Type B pancreatic cell (in vitro differentiated cells): ENCODE data around the gene PEX11A. TPM values are rescaled to one million over a fixed set of nuclear protein-coding genes. Genes with fewer than 3 reads are reported as not detected.

Source experiments
- DNase-seq: peaks from one replicate; pipeline ENCODE4 v3.0.0; 2021; ENCODE audit warnings: mixed read lengths; ENCODE audit not compliant: unreplicated experiment; ENCODE audit errors: extremely low spot score
- H3K27ac Mint-ChIP-seq: 2 replicates; pipeline ENCODE4 v1.8.0; 2021; ENCODE audit warnings: mild to moderate bottlenecking, mixed read lengths
- H3K27me3 Mint-ChIP-seq: 2 replicates; pipeline ENCODE4 v1.8.0; 2021; ENCODE audit warnings: mixed read lengths
- H3K36me3 Mint-ChIP-seq: 2 replicates; pipeline ENCODE4 v1.8.0; 2021; ENCODE audit warnings: mixed read lengths
- H3K4me1 Mint-ChIP-seq: one replicate; pipeline ENCODE4 v1.8.0; 2021; ENCODE audit warnings: mixed read lengths; ENCODE audit not compliant: unreplicated experiment
- H3K4me3 Mint-ChIP-seq: 2 replicates; pipeline ENCODE4 v1.8.0; 2021; ENCODE audit warnings: mild to moderate bottlenecking, mixed read lengths
- H3K9me3 Mint-ChIP-seq: 2 replicates; pipeline ENCODE4 v1.8.0; 2021; ENCODE audit warnings: mixed read lengths
- total RNA-seq: library from RNA; stranded (reverse); gene quantifications from 2 replicates; pipeline ENCODE4 v1.2.1, GENCODE V29; 2021; ENCODE audit warnings: low replicate concordance
- TF ChIP-seq, protein P1 (sequence below): fragments of 200-600 bp; sonication (generic); conservative IDR thresholded peaks from 2 replicates; pipeline ENCODE4 v1.5.0; 2021; ENCODE audit warnings: antibody characterized with exemption, mild to moderate bottlenecking

The PEX11A gene
- total RNA-seq, 1 donor from 2014 or later: 8.5 TPM

DNA sequence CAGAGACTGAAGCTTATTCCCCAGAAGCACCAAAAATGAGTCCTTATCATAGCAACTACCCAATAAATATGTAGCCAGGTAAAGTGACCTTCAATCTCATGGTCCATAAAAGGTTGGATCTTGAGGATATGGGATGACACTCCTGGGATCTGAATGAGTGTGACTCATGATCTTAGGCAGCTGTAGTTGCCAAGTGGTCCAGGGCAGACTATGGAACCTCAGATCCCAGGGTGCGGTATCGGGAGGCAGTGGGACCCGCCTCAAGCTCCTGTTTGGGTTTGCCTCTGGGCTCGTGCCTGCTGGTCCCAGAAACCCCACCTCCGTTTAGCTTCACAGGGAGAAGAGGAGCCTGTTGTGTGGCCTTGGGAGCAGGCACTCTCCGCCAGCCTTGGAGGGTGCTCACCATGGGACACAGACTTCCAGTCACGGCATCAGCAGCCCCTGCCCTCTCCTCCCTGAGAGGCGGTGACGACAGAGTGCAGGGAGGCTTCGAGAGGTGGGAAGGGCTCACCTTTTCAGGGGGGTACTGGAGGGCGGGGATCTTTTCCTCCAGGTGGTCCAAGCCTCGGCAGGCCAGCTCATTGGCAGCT lies 19.5 kb downstream of the PEX11A start:
- no peak overlapping the region for H3K27ac Mint-ChIP-seq
- TF ChIP-seq, protein P1, sequence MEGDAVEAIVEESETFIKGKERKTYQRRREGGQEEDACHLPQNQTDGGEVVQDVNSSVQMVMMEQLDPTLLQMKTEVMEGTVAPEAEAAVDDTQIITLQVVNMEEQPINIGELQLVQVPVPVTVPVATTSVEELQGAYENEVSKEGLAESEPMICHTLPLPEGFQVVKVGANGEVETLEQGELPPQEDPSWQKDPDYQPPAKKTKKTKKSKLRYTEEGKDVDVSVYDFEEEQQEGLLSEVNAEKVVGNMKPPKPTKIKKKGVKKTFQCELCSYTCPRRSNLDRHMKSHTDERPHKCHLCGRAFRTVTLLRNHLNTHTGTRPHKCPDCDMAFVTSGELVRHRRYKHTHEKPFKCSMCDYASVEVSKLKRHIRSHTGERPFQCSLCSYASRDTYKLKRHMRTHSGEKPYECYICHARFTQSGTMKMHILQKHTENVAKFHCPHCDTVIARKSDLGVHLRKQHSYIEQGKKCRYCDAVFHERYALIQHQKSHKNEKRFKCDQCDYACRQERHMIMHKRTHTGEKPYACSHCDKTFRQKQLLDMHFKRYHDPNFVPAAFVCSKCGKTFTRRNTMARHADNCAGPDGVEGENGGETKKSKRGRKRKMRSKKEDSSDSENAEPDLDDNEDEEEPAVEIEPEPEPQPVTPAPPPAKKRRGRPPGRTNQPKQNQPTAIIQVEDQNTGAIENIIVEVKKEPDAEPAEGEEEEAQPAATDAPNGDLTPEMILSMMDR: no peak
- DNase-seq: no peak
- no peak overlapping the region for H3K4me3 Mint-ChIP-seq
- H3K9me3 Mint-ChIP-seq: no peaks in the 10 kb centered on the region
- H3K27me3 Mint-ChIP-seq: peaks cover 13% of the 10 kb centered on the region
- H3K4me1 Mint-ChIP-seq: no peaks in the 10 kb centered on the region
- H3K36me3 Mint-ChIP-seq: no peaks in the 10 kb centered on the region

DNA sequence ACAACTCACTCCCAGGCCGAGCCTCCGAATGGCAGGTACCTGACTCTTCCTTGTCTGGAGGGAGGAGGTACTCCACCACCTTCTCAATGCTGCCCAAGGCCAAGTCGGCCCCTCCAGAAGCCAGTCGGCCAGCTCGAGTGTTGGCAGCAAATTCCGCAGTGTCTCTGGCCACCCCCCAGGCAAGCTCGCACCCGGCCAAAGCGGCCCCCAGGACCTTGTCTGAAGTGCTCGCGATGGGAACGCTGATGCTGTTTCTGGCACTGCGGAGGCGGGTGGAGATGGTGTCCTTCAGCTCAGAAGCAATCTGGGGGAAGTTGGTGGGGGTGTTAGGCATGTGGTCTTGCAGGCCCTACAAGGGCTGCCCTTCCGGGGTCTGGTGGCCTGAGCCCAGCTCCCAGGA lies 20.6 kb downstream of the PEX11A start:
- Mint-ChIP-seq H3K27me3 (peaks cover 13% of the 10 kb centered on the region), H3K4me1 (peaks cover 2% of the 10 kb centered on the region), H3K27ac (no peak overlapping the region), H3K4me3 (no peak overlapping the region), H3K9me3 (no peaks in the 10 kb centered on the region), H3K36me3 (no peaks in the 10 kb centered on the region)
- TF ChIP-seq, protein P1: no peak
- no peak for DNase-seq

DNA sequence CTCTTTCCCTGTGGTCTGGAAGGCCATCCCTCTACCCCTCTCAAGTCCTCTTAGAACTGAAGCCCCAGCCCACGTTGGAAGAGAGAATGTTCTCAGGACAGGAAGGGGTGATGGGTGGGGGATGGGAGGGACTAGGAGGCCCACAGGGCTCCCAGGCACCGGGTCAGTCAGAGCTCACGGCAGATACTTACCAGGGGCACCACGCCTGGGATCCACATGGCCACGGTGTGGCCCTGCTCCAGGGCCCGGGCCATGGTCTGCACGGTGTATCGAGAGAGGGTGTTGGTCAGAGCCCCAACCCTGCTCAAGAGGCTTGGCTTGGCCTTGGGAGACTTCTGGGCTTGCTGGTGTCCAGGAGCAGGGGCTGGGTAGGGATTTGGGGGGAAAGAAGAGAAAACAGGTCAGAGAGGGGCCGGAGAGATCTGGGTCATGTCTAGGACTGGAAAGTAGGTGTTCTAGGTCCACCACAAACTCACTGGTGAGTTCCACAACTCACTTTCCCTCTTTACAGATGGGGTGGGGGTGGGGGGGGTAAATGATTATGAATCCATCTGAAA lies 21.2 kb downstream of the PEX11A start:
- H3K4me1 Mint-ChIP-seq: peaks cover 4% of the 10 kb centered on the region
- H3K4me3 Mint-ChIP-seq: no peak overlapping the region
- H3K36me3 Mint-ChIP-seq: no peaks in the 10 kb centered on the region
- TF ChIP-seq, protein P1: no peak
- H3K27ac Mint-ChIP-seq: no peak overlapping the region
- no peak for DNase-seq
- H3K9me3 Mint-ChIP-seq: no peaks in the 10 kb centered on the region
- peaks cover 15% of the 10 kb centered on the region for H3K27me3 Mint-ChIP-seq

DNA sequence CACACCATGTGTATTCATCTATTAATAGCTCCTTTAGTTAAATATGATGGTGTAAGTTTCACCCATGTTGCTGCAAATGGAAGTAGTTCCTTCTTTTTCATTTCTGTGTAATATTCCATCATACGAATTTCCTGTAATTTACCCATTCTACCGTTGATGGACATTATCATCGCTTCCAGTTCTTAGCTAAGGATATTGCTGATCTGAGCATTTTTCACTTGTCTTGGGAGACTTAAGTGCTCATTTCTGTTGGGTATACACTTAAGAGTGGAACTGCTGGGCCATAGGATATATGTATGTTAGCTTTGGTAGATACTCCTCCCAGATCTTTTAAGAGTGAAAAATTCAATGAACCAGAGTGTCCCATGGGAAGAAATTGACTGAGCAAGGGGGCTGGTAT lies 22.4 kb downstream of the PEX11A start:
- Mint-ChIP-seq H3K27me3 (peaks cover 14% of the 10 kb centered on the region), H3K9me3 (no peaks in the 10 kb centered on the region), H3K36me3 (no peaks in the 10 kb centered on the region), H3K27ac (no peak overlapping the region), H3K4me3 (no peak overlapping the region), H3K4me1 (peaks cover 4% of the 10 kb centered on the region)
- DNase-seq: no peak
- TF ChIP-seq, protein P1: no peak

DNA sequence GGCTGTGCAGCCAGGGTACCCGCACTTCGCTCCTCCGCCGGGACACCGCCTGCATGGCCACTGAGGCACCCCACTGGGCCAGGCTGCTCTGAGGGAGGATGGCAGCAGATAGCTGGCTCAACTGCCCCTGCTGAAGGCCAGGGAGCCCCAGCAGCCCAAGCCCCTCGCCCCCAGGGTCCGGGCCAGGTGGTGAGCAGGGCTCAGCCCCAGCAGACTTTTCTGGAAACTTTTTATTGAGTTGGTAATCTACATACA lies 22.9 kb downstream of the PEX11A start:
- Mint-ChIP-seq H3K9me3 (no peaks in the 10 kb centered on the region), H3K36me3 (no peaks in the 10 kb centered on the region), H3K27me3 (peaks cover 10% of the 10 kb centered on the region), H3K4me1 (peaks cover 4% of the 10 kb centered on the region), H3K4me3 (no peak overlapping the region), H3K27ac (no peak overlapping the region)
- TF ChIP-seq, protein P1: no peak
- no peak for DNase-seq
